HG02943 (cell line): ENCODE measurements around the gene HSD11B1.
"Not testable (repeated sequence)": the region's sequence is repeated elsewhere in the genome, so short reads cannot be mapped to it uniquely, and the experiment has no call there.

Experiments
- ATAC-seq: cut with Tn5 transposase; IDR thresholded peaks from one replicate; pipeline ENCODE4 v1.9.1; 2021; ENCODE audit warnings: mild to moderate bottlenecking, low read depth, moderate library complexity; ENCODE audit not compliant: unreplicated experiment

The HSD11B1 gene

DNA sequence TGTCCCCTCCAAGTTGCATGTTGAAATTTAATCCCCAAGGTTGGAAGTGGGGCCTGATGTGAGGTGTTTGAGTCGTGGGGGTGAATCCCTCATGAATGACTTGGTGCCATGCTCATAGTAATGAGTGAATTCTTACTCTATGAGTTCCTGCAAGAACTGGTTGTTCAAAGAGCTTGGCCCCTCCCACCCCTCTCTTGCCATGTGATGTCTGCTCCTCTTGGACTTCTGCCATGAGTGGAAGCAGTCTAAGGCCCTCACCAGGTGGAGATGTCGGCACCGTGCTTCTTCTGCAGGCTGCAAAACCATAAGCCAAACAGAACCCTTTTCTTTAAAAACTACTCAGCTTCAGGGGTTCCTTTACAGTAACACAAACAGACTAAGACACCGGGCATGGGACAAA is 15.2 kb upstream of the HSD11B1 start:
- ATAC-seq, result no peak

DNA sequence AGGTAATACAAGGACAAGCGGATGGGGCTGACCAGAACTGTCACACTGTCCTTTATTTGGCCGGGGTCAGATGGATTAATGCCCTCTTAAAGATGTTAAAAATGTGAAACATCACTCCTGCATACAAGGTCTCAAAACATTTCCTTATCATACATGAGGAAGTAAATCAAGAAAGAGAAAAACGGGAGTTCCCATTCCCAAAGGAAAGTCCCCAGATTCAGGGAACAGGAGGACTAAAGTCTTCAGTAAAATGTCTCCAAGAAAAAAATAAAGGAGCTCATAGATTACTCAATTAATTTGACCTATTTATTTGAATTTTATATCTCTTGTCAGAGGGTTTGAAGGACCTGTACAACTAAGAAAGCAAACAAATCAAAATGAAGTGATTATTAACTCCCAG is 13.4 kb upstream of the HSD11B1 start:
- no peak for ATAC-seq

DNA sequence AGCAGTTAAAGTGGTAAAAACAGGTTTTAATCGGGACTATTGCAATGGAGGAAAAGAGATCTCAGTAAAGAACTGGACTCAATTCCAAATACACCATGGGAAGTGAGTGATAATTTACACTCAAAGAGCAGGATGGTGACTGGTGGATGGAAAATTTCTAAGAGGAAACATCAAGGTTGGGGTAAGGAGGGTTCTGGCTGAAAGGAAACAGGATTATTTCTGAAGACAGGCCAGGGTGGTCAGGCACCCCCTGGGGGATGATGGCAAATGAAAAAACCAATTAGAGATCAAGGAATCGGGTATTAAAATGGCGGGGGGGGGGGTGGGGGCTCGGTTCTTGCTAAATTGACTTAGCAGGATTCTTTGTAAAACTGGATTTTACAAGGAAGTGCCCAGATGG is 12.3 kb upstream of the HSD11B1 start:
- ATAC-seq, result no peak

DNA sequence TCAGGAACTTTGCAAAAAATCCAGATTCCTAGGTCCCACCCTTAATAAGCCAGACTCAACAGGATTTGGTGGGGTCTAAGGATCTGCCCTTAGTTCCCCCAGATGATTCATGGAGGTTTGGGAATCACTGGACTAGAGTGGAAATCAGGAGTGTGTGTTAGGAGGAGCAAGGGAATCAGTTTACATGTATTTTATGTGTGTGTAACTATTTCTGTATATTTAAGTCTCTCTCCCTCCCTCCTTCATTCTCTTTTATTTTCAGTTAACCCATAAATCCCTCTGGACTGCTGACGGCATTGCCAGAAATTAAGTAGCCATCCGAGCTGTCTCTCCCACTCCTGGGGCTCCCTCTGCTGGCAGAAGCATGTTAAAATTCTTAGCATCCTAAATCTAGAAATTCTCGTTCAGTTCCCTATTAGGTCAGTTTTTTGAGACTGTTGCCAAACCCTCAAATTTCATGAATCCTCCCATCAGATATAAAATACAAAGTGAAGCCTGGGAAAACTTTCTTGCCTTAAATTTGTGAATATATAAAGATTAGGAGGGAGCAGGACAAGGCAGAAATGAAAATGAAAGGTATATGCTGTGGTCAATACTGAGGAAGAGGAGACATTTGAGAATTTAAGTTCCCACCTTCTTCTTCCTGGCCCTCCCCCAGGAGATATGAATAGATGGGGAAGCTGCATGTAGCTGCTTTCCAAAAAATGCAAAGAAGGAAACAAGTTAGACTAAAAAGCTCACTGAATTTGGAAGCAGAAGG is 11.7 kb upstream of the HSD11B1 start:
- no peak for ATAC-seq

DNA sequence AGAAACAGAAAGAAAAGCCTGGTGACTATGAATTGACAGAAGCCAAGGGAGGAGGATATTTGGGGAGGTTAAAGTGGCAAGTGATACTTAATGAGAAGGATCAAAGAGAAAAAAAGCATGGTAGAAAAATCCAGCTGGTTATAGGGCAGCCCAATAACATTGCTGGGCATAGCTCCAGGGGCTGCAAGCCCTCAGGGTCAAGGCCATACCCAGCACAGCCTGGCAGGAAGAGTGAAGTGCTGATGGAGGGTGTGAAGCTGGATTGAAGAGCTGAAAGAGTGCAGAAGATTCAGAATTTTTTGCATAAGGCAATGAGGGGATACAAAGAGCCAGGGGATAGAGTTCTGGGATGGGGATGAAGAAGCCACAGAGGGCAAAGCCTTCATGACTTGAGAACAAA is 8.0 kb upstream of the HSD11B1 start:
- no peak for ATAC-seq

DNA sequence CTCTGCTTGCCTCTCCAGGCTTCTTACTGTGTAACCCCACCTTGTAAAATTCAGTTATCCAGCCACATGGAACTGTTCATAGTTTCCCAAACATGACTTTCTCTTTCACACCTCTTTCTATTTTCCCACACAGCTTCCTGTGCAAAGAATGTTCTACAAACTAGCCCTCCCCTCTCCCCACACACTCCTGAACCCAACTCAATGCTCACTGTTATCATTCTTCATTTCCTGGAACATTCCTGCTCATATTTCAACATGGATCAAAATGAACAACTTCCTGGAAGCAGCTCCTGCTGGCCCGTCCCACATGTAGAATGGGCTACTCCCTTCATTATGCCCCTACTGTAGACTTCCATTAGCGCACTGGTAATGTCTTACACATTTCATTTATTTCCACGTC is 7.5 kb upstream of the HSD11B1 start:
- no peak for ATAC-seq

DNA sequence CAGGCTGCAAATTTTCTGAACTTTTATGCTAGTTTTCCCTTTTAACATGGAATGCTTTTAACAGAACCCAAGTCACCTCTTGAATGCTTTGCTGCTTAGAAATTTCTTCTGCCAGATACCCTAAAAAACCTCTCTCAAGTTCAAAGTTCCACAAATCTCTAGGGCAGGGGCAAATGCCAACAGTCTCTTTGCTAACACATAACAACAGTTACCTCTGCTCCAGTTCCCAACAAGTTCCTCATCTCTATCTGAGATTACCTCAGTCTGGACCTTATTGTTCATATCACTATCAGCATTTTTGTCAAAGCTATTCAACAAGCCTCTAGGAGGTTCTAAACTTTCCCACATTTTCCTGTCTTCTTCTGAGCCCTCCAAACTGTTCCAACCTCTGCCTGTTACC is 4.0 kb upstream of the HSD11B1 start:
- not testable (repeated sequence) for ATAC-seq

DNA sequence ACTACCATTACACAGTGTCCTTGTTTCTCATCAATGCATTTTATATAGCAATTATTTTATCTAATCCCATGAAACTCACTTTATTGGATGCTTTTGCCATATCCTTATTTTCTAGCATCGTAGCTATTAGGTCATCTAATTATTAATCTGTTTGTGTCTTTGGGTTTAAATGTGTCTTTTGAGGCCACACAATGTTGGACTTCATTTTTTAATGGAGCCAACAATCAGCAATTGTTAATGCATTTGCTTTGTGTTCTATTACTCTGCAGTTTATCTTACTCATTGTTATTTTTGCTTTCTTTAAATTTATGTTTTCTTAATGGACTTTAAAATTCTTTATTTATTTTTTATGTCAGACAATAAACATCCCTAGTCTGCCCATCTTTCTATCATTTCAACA is 1.8 kb upstream of the HSD11B1 start:
- no peak for ATAC-seq

DNA sequence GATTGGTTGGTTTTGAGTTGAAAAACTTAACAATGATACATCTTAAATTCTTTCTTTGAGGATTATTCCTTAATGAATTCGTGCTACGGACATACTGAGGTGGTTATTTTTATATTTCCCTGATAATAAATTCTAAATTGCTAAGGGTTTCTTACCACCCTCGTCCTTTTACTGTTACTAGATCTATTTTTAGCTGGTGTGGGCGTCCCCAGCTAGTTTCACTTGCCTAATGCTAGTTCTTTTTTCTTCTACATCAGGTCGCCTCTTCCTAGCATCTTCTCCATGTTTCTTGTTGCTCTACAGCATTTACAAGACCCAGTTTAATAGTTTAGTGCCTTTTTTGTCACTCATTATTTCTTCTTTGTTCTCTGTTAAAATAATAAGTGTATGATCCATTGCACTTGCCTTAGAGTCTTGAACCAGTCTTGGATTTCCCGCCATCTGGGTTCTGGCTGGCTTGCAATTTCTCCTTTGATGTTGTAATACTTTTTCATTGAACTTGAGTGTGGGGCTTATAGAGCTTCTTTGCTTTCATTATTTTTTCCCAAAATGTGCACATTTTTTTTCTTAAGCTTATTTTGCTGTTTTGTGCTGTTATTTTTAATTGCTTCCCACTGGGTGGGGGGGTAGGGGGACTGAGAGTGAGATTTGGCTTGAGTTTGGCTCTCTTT is 677 bp upstream of the HSD11B1 start:
- no peak for ATAC-seq

DNA sequence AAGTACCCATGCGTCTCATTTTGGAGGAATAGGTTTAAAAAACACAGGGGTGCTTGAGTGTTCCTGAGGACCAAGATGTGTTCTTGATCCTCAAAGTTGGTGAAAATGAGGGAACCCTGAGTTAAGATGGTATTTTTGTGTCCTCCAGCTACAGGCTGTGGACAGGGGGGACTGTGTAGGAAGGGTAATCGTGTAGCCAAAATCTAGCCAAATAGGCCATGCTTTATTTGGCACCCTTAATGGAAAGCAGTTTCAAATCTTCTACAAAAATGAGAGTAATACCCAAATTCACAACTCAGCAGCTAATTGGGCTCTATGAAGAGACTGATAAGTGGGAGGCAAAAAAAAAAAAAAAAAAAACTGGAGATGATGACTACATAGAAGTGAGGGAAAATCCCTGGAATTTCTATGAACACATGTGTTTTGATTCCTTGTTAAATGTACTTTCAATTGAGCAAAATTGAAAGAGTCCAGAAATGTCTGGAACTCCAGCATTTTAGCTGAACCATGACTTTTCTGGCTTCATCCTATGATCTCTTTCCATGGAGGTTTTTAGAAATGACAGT is 470 bp downstream of the HSD11B1 start:
- no peak for ATAC-seq

DNA sequence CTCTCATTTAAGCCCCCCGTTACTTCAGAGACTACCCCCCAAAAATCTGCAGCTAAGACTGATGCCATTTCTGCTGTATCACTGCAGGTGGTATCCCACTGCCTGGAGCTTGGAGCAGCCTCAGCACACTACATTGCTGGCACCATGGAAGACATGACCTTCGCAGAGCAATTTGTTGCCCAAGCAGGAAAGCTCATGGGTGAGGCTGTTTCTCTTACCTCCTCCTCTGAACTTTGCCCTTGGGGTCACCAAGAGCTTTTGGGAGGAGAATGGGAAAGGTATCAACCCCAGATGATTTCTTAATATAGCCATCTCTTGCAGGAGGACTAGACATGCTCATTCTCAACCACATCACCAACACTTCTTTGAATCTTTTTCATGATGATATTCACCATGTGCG is 2.0 kb downstream of the HSD11B1 start:
- no peak for ATAC-seq

DNA sequence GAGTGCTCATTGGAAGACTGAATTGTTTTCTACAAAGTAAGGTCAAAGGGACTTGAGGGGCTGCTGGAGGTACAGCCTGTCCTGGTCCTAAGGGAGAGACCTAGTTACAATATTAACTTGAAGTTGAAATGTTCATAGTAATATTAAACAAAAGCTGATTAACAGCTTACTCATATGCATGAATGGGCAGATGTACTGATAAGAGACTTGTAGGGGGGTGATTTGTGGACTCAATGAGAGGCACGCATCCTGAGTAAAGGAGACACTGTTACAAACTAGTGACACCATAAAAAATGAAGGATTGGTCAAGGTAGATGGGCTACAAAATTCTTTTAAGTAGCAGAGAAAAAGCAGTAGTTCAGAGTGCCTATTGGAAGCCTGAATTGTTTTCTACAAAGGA is 2.7 kb downstream of the HSD11B1 start:
- ATAC-seq, result no peak

DNA sequence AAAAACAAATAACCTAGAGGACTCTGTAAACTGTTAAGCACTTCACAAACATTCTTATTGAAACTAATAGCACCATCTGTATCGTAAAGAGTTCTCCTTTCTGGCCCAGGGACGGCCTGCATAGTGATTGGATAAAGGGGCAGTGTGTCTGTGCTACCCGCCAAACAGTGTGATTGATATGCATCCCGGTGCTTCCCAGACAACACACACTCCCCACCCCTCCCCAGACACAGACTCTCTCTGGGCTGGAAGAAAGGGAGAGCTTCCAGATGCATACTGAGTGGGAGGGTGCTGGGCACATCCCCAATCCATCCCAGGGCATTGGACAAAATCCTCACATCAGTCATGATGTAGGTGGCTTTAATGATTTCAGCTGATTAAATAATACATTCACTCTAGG is 3.7 kb downstream of the HSD11B1 start:
- ATAC-seq, result no peak

DNA sequence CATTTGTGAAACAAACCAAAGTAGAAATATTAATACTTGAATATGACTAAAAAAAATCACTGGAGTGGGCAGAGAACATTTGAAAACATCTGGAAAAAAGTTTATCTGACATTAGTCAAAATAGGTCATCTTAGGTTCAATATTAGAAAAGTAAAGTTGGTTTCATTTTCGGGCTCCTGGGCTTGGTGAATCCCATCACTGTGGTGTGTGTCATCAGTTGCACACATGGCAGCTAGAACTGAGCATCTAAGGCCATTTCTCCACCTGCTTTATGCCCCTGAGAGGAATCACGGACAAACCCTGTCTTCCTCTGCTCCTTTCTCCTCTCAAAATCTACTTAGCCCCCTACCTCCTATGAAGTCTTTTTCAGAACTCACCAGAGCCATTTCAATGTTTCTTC is 5.4 kb downstream of the HSD11B1 start:
- no peak for ATAC-seq

DNA sequence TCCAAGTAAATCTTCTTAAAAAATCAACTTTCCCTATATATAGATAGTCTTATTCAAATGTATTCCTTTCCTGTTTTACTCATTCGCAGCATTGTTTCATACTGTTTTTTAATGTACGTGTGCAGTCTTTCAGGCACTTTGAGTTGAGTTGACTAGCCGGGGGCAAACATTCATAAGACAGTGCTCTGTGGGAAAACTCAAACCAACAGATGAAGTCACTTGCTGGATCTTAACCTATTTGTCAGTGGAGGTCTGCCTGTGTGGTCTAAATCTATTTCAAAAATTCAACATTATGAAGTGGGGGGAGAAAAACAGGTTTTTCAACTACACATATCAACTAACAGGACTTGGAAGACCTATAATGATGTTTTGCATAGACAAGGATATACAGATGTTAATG is 6.2 kb downstream of the HSD11B1 start:
- ATAC-seq, result no peak

DNA sequence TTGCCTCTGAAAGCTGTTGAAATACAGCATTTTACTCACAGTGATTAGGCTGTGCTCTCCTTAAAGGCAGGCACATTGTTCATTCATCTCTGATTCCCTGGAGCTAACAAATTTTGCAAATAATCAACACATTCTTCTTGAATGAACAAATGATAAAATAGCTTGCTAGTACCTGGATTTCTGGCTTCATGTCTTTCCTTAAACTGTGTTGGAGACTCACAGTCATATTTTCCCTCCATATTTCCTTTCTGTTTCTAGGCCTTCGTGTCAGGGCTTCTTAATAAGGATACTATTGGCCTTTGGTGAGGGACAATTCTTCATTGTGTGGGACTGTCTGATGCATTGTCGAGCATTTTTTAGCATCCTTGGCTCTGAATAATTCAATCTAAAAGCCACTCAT is 9.7 kb downstream of the HSD11B1 start:
- no peak for ATAC-seq

DNA sequence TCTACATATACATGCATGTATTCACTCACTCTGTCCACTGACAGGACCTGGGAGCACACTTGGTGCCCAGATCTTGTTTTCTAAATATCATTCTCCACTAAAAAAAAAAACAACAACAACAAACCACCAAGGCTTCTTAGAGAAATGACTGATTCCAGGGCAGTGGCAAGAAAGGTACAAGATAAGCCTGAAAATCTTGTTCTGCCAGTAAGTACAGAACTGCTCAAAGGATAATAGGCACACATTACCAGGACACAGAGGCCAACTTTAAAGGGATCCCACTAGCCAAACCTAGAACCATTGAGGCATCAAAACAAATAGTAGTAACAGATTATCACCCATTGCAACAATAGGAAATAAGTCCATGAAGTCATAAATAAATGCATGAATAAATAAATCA is 10.7 kb downstream of the HSD11B1 start:
- ATAC-seq, result no peak

DNA sequence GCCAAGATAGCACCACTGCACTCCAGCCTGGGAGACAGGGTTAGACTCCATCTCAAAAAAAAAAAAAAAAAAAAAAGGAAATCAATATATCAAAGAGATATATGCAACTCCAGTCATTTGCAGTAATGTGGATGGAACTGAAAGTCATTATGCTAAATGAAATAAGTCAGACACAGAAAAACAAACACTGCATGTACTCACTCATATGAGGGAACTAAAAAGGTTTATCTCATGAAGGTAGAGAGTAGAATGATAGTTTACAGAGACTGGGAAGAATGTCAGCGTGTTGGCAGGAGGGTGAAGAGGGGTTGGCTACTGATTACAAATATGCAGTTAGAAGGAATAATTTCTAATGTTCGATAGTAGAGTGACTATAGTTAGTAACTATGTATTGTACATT is 13.2 kb downstream of the HSD11B1 start:
- no peak for ATAC-seq

DNA sequence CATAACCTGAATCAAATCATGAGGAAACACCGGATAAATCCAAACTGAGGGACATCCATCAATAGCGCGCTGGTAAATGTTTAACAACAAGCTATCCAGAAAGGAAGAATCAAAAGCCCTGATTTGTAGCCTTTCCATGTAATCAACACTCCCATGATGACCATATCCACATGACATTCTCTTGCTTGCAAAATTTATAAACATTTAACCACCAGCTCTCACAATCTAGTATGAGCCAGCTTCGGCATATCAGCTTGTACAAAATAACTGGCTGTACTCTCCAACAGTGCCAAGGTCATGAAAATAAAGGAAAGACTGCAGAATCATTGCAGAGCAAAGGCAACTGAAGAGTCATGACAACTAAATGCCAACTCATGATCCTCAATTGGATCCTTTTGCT is 15.7 kb downstream of the HSD11B1 start:
- ATAC-seq, result no peak

DNA sequence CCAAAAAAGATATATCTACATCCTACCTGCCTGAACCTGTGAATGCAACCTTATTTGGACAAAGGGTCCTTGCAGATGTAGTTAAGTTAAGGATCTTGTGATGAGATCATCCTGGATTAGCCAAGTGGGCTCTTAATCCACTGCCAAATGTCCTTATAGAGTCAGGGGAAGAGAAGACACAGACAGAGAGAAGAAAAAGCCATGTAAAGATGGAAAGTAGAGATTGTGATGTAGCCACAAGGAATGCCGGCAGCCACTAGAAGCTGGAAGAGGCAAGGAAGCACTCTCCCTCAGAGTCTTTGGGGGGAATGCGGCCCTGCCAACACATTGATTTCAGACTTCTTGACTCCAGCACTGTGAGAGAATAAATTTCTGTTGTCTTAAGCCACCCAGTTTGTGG is 16.2 kb downstream of the HSD11B1 start:
- ATAC-seq, result no peak

DNA sequence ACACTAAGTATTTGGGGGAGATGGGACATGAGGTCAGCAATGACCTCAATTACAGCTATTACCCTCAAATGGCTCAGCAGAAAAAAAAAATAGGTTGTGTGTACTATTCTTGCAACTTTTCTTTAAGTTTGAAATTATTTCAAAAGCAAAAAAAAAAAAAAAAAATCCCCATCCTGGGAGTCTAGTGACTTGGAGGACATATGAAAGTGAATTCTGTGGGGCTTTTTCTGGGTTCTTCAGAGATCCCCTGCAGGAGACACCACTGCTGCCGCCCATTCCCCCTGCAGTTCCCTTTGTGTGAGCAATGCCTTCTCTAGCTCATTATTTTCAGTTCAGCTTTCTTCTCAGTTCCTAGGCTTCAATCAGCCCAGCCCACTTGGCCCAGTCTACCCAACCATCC is 16.7 kb downstream of the HSD11B1 start:
- ATAC-seq, result no peak

DNA sequence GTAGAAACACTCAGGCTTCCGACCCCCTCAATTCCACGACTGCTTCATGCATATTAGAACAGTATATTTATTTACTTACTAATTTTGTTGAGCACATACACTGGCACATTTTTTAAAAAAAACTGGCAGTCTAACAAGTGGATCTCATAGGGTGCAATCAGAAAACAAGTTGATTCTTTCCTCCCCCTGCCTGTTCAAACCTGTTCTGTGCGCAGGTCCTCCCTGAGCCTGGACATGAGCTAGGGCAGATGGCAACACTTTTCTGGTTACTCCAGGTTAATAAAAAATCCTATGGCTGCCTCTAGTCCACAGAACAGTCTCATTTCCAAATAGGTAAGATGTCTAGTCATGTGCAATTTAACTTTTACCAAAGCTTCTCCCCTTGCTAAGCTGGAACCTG is 18.6 kb downstream of the HSD11B1 start:
- no peak for ATAC-seq
